Heart left ventricle (tissue), 16 donors: Measurements from ENCODE around the gene RUFY1. TPM values are rescaled to one million over a fixed set of nuclear protein-coding genes. Genes with fewer than 3 reads are reported as not detected.

Experiments
- ATAC-seq, 4 donors: fragments of 200-7000 bp; cut with Tn5 transposase; one replicate each; pipeline ENCODE4 v1.9.1; 2020 to 2022; ENCODE audit warnings: moderate library complexity in 4 of 4, mild to moderate bottlenecking in 3 of 4, moderate number of reproducible peaks in 1 of 4
- DNase-seq, 5 donors: peaks; one replicate each; pipeline ENCODE4 v3.0.0-alpha.2; 2020
- H3K27ac ChIP-seq, 12 donors: fragments of 200-600 bp; sonication (generic) in 4 of 12; one replicate each; pipeline versions ENCODE4 v1.5.0 to v1.8.0; 2016 to 2022; ENCODE audit warnings: mild to moderate bottlenecking in 2 of 12
- H3K27me3 ChIP-seq, 9 donors: fragments of 200-600 bp; sonication (generic) in 2 of 9; one replicate each; pipeline versions ENCODE4 v1.5.1 to v1.8.0; 2016 to 2022; ENCODE audit warnings: mild to moderate bottlenecking in 3 of 9
- H3K36me3 ChIP-seq, 9 donors: fragments of 200-600 bp; sonication (generic) in 2 of 9; one replicate each; pipeline versions ENCODE4 v1.5.0 to v1.8.0; 2018 to 2022; ENCODE audit warnings: mild to moderate bottlenecking in 2 of 9
- H3K4me1 ChIP-seq, 12 donors: fragments of 200-600 bp; sonication (generic) in 4 of 12; one replicate each; pipeline versions ENCODE4 v1.5.0 to v1.8.0; 2016 to 2022; ENCODE audit warnings: mild to moderate bottlenecking in 3 of 12
- H3K4me3 ChIP-seq, 12 donors: fragments of 200-600 bp; sonication (generic) in 4 of 12; one replicate each; pipeline versions ENCODE4 v1.5.0 to v1.8.0; 2017 to 2022; ENCODE audit warnings: mild to moderate bottlenecking in 9 of 12, moderate library complexity in 4 of 12
- H3K9me3 ChIP-seq, 12 donors: fragments of 200-600 bp; sonication (generic) in 4 of 12; one replicate each; pipeline versions ENCODE4 v1.5.0 to v1.8.0; 2016 to 2022; ENCODE audit warnings: mild to moderate bottlenecking in 1 of 12
- CTCF ChIP-seq, 12 donors: fragments of 200-600 bp; sonication (generic) in 4 of 12; IDR thresholded peaks; one replicate each; pipeline versions ENCODE4 v1.5.0 to v1.8.0; 2018 to 2022; ENCODE audit warnings: antibody characterized with exemption in 12 of 12, mild to moderate bottlenecking in 5 of 12
- POLR2A ChIP-seq, 2 donors: fragments of 450-650 bp; IDR thresholded peaks; one replicate each; pipeline ENCODE4 v1.6.1; 2017; ENCODE audit warnings: antibody characterized with exemption in 2 of 2, mild to moderate bottlenecking in 2 of 2, moderate library complexity in 2 of 2
- WGBS, 4 donors: extraction: QIAGEN DNeasy Blood & Tissue Kit in 2 of 4; methylation state at CpG; one replicate each; pipeline versions ENCODE4 v1.1.5 to v1.1.7; 2013 to 2018; 5-methylcytosine and 5-hydroxymethylcytosine counted together
- intact Hi-C, 10 donors: fragments of 100-400 bp; cut with DNase I; formaldehyde crosslinking; loops; one replicate each; pipeline versions ENCODE4 v1.11.1 to v1.14.2; 2022
- polyA plus RNA-seq, 2 donors: library from polyadenylated mRNA; stranded (reverse); fragments of 200-250 nt; gene quantifications; one replicate each; pipeline ENCODE4 v1.2.3, GENCODE V29; 2013
- total RNA-seq, 9 donors: library from RNA; depleted of rRNA in 2 of 9; stranded (reverse); fragments of >200 nt in 2 of 9; fragmentation: NEBNext Ultra II Directional in 3 of 9; extraction: Animal tissue kit (Norgen Biotek cat#: 25700) in 3 of 9; gene quantifications; one replicate each; pipeline versions ENCODE4 v1.1.0 to v1.2.4, GENCODE V29; 2016 to 2023
- donor health status: ischemic (EF 13 %, LVEDD 7.1; RV severe dilation, severe dysfunction).
- donor health status: healthy with polysubstance abuse.
- donor health status: DM: no; HTN: yes; CAD: no.
- donor health status: DM: no; HTN: no; CAD: no.
- donor health status: ischemic (EF 25% LVEDD 6.9; RV normal size, moderate dysfunction).
- donor health status: ischemic (EF 25% LVEDD 5.7; RV mildly dilated, moderate dysfunction).
- donor health status: healthy.
- donor health status: DM: yes; HTN: yes; CAD: no.
- donor health status: ischemic (EF 35%, LVEDD 5.7; RV mildly dilated, moderate dysfunction).
- donor health status: nonischemic (EF 11% LVEDD 7.7; RV severe dilation, severe dysfunction).
- donor health status: DM: yes; HTN: yes; CAD: no.
- donor health status: PGD.
- donor health status: ischemic (EF 29% LVEDD 5.4; RV normal size, mild dysfunction).
- donor health status: nonischemic (EF 23%, LVEDD 6.1; RV moderate dilation, normal function).

The RUFY1 gene
- total and polyA plus RNA-seq, 11 donors: 14.3 to 30.9 (median 24.2) TPM

DNA sequence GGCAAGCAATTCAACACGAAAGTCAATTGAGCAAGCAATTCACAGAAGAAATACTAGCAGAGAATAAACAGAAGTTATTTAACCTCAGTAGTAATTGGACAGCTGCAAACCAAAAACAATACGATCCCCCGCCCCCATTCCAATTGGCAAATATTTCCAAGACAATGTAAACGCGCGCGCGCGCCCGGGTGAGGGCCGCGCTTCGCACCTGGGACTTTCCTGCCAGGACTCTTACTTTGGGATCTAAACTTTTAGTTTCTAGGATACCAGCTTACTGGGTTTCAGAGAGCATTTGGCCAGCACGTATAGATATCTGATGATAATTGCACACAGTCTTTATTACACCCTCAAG is 8.6 kb downstream of the RUFY1 start:
- peak overlapping the region; percentile 69 to 91 (median 82) for H3K27ac ChIP-seq
- H3K9me3 ChIP-seq: no peaks in the 10 kb centered on the region
- no peaks in the 10 kb centered on the region for H3K27me3 ChIP-seq
- H3K4me3 ChIP-seq: peak overlapping the region; percentile 16 to 72 (median 61)
- ATAC-seq: peak in 1 of 4 donors; percentile 3
- 5 to 18% (median 10%) methylated on average over 14 of the region's 14 CpGs for WGBS, 4 donors
- TF ChIP-seq CTCF (IDR thresholded peaks at IDR 0.05) (no peak), POLR2A (IDR thresholded peaks at IDR 0.05) (no peak)
- DNase-seq: peak in 1 of 5 donors; percentile 32
- peaks cover 0 to 37% (median 29%) of the 10 kb centered on the region in 9 donors for H3K36me3 ChIP-seq
- peaks cover 0 to 24% (median 14%) of the 10 kb centered on the region in 12 donors for H3K4me1 ChIP-seq
- intact Hi-C loops: loop anchor here in 3 of 10 donors (5.0 kb wide), 1 partner anchor 63 kb away; the partner anchor contains the start of gene HNRNPH1 (in 3 of the 3)

GRCh38 chr5:179559284-179560252 is 9.2 kb downstream of the RUFY1 start:
- Histone ChIP-seq H3K4me1 (peaks cover 0 to 21% (median 13%) of the 10 kb centered on the region in 12 donors), H3K36me3 (peaks cover 0 to 43% (median 35%) of the 10 kb centered on the region in 9 donors), H3K9me3 (no peaks in the 10 kb centered on the region), H3K27me3 (no peaks in the 10 kb centered on the region), H3K27ac (peak overlapping the region; percentile 69 to 91 (median 82)), H3K4me3 (peak overlapping the region; percentile 16 to 72 (median 61))
- peak; percentile 99 to 100 (median 100) for ATAC-seq
- WGBS, 4 donors: 3 to 9% (median 5%) methylated on average over 27 to 52 of the region's 52 CpGs
- peak; percentile 97 to 99 (median 99) for DNase-seq
- TF ChIP-seq POLR2A (IDR thresholded peaks at IDR 0.05) (peak; percentile 78 to 96), CTCF (IDR thresholded peaks at IDR 0.05) (peak in 2 of 12 donors; percentile 25 to 38)
- intact Hi-C loops: loop anchor here in 4 of 10 donors (5.0 to 10.0 kb wide), 2 partner anchors 55 to 63 kb away; partner anchors contain the start of gene HNRNPH1 (in 3 of the 4)

DNA sequence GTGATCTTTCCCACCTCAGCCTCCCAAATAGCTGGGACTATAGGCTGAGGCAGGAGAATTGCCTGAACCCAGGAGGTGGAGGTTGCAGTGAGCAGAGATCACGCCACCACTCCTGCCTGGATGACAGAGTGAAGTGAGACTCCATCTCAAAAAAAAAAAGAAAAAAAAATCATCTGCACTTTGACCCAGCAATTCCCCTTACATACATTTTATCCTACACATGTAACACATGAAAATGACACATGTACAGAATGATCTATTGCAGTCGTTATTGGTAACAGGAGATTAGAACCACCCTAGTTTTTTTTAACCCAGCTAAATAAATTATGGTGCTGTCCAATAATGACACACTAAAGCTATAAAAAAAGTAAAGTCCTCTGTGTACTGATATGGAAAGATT is 14.2 kb downstream of the RUFY1 start:
- DNase-seq (no peak), ATAC-seq (no peak)
- H3K9me3 ChIP-seq: no peaks in the 10 kb centered on the region
- H3K4me3 ChIP-seq: no peak overlapping the region
- TF ChIP-seq CTCF (IDR thresholded peaks at IDR 0.05): no peak
- no peaks in the 10 kb centered on the region for H3K27me3 ChIP-seq
- 50 to 88% (median 73%) methylated on average over 2 of the region's 2 CpGs for WGBS, 4 donors
- H3K36me3 ChIP-seq: peaks cover 0 to 89% (median 85%) of the 10 kb centered on the region in 9 donors
- no peak overlapping the region for H3K27ac ChIP-seq
- intact Hi-C loops: loop anchor here in 1 of 10 donors (10.0 kb wide), 1 partner anchor 50 kb away; no protein-coding TSS in a partner anchor
- peaks cover 0 to 21% (median 7%) of the 10 kb centered on the region in 12 donors for H3K4me1 ChIP-seq

GRCh38 chr5:179568721-179569120 is 18.4 kb downstream of the RUFY1 start:
- intact Hi-C loops: loop anchor here in 1 of 10 donors (10.0 kb wide), 1 partner anchor 46 kb away; no protein-coding TSS in a partner anchor
- Histone ChIP-seq H3K4me3 (peak overlapping the region in 2 of 12 donors; percentile 6 to 16), H3K27me3 (no peaks in the 10 kb centered on the region), H3K27ac (peak overlapping the region in 6 of 12 donors; percentile 19 to 64 (median 34)), H3K4me1 (peaks cover 0 to 19% (median 5%) of the 10 kb centered on the region in 12 donors), H3K9me3 (no peaks in the 10 kb centered on the region), H3K36me3 (peaks cover 0 to 100% (median 96%) of the 10 kb centered on the region in 9 donors)
- TF ChIP-seq POLR2A (IDR thresholded peaks at IDR 0.05) (no peak), CTCF (IDR thresholded peaks at IDR 0.05) (no peak)
- DNase-seq: no peak
- peak in 2 of 4 donors; percentile 52 to 58 for ATAC-seq
- 45 to 55% (median 47%) methylated on average over 7 of the region's 7 CpGs for WGBS, 4 donors
